Neural cell (in vitro differentiated cells): ENCODE results near the gene MAPK1. TPM values are rescaled to one million over a fixed set of nuclear protein-coding genes. Genes with fewer than 3 reads are reported as not detected.
"Not testable (repeated sequence)": the region's sequence is repeated elsewhere in the genome, so short reads cannot be mapped to it uniquely, and the experiment has no call there.

Experiments
- H2AFZ ChIP-seq: fragments of 200-600, 300-800 bp; sonication (generic), shearing (Covaris generic); 2 replicates; pipeline ENCODE4 v1.6.0; 2014; ENCODE audit warnings: low read depth, mild to moderate bottlenecking, antibody characterized with exemption, low read length, moderate library complexity
- H3F3A ChIP-seq: fragments of 200-600 bp; shearing (Covaris generic); 2 replicates; pipeline ENCODE4 v1.6.1; 2016; ENCODE audit warnings: mild to moderate bottlenecking, moderate library complexity, mixed read lengths, antibody characterized with exemption, low read length; ENCODE audit not compliant: insufficient read depth, poor library complexity, severe bottlenecking
- H3K27ac ChIP-seq: fragments of 200-600, 300-800 bp; sonication (generic), shearing (Covaris generic); 2 replicates; pipeline ENCODE4 v1.5.1; 2014; ENCODE audit warnings: mild to moderate bottlenecking, low read length, moderate library complexity
- H3K27me3 ChIP-seq: fragments of 300-800, 200-600 bp; sonication (generic), shearing (Covaris generic); 2 replicates; pipeline ENCODE4 v1.6.0; 2014; ENCODE audit warnings: mild to moderate bottlenecking, low read depth, low read length, moderate library complexity; ENCODE audit not compliant: insufficient read depth
- H3K36me3 ChIP-seq: fragments of 300-800, 200-600 bp; sonication (generic), shearing (Covaris generic); 2 replicates; pipeline ENCODE4 v1.5.1; 2014; ENCODE audit warnings: mild to moderate bottlenecking, antibody characterized with exemption, low read length, moderate library complexity; ENCODE audit not compliant: insufficient read depth
- H3K4me2 ChIP-seq: fragments of 300-800, 200-600 bp; sonication (generic), shearing (Covaris generic); 2 replicates; pipeline ENCODE4 v1.6.0; 2014; ENCODE audit warnings: mild to moderate bottlenecking, low read length
- H3K4me3 ChIP-seq: fragments of 300-800, 200-600 bp; sonication (generic), shearing (Covaris generic); 2 replicates; pipeline ENCODE4 v1.5.1; 2014; ENCODE audit warnings: mild to moderate bottlenecking, low read length, moderate library complexity
- H3K79me2 ChIP-seq: fragments of 200-600 bp; shearing (Covaris generic); replicated peaks from 2 replicates; pipeline ENCODE4 v1.6.0; 2014; ENCODE audit warnings: mild to moderate bottlenecking, low read length, moderate library complexity; ENCODE audit not compliant: insufficient read depth
- H3K9ac ChIP-seq: fragments of 300-800, 200-600 bp; sonication (generic), shearing (Covaris generic); 2 replicates; pipeline ENCODE4 v1.6.1; 2016; ENCODE audit warnings: mild to moderate bottlenecking, low read length, mixed read lengths
- H3K9me2 ChIP-seq: fragments of 200-600 bp; shearing (Covaris generic); 2 replicates; pipeline ENCODE4 v1.6.1; 2016; ENCODE audit warnings: mild to moderate bottlenecking, low read length, mixed read lengths; ENCODE audit not compliant: insufficient read depth
- H3K9me3 ChIP-seq: fragments of 200-600, 300-800 bp; sonication (generic), shearing (Covaris generic); 2 replicates; pipeline ENCODE4 v1.6.1; 2016; ENCODE audit warnings: mild to moderate bottlenecking, mixed run types, low read length, moderate library complexity, mixed read lengths
- H4K20me1 ChIP-seq: fragments of 200-600 bp; shearing (Covaris generic); 2 replicates; pipeline ENCODE4 v1.6.1; 2016; ENCODE audit warnings: mild to moderate bottlenecking, mixed run types; ENCODE audit not compliant: insufficient read depth
- EP300 ChIP-seq: fragments of 450-650 bp; conservative IDR thresholded peaks from 2 replicates; pipeline ENCODE4 v1.6.1; 2014; ENCODE audit warnings: antibody characterized with exemption, mild to moderate bottlenecking, moderate library complexity; ENCODE audit not compliant: poor library complexity, severe bottlenecking
- EZH2 ChIP-seq: fragments of 200-600, 300-800 bp; shearing (Covaris generic), sonication (generic); IDR thresholded peaks from 2 replicates; pipeline ENCODE4 v1.6.1; 2014; ENCODE audit warnings: antibody characterized with exemption, low read length, borderline replicate concordance, mild to moderate bottlenecking; ENCODE audit not compliant: insufficient read depth, poor library complexity, severe bottlenecking
- MXI1 ChIP-seq: fragments of 450-650 bp; conservative IDR thresholded peaks from 2 replicates; pipeline ENCODE4 v1.6.1; 2014; ENCODE audit warnings: antibody characterized with exemption, mild to moderate bottlenecking; ENCODE audit not compliant: poor library complexity, severe bottlenecking
- POLR2AphosphoS5 ChIP-seq: IDR thresholded peaks from 2 replicates; pipeline ENCODE4 v1.6.1; 2012
- RAD21 ChIP-seq: fragments of 450-650 bp; conservative IDR thresholded peaks from 2 replicates; pipeline ENCODE4 v1.6.1; 2014; ENCODE audit warnings: antibody characterized with exemption, mild to moderate bottlenecking, moderate library complexity
- SMC3 ChIP-seq: fragments of 450-650 bp; conservative IDR thresholded peaks from 2 replicates; pipeline ENCODE4 v1.6.1; 2014; ENCODE audit warnings: antibody characterized with exemption, mild to moderate bottlenecking, moderate library complexity; ENCODE audit not compliant: poor library complexity
- TAF1 ChIP-seq: IDR thresholded peaks from 2 replicates; pipeline ENCODE4 v1.6.1; 2012; ENCODE audit warnings: low read depth
- polyA plus RNA-seq: library from polyadenylated mRNA; depleted of rRNA; stranded (reverse); fragments of >200 nt; gene quantifications from 2 replicates; pipeline ENCODE4 v1.2.3, GENCODE V29; 2014
- TF ChIP-seq, protein P1 (sequence below): IDR thresholded peaks from 2 replicates; pipeline ENCODE4 v1.6.1; 2012; ENCODE audit warnings: borderline replicate concordance
- TF ChIP-seq, protein P2 (sequence below): fragments of 450-650 bp; IDR thresholded peaks from 2 replicates; pipeline ENCODE4 v1.5.1; 2014; ENCODE audit warnings: antibody characterized with exemption, mild to moderate bottlenecking, moderate library complexity; ENCODE audit not compliant: poor library complexity, severe bottlenecking

Gene MAPK1
- polyA plus RNA-seq, 1 donor from 2014 or later = 43.3 TPM

DNA sequence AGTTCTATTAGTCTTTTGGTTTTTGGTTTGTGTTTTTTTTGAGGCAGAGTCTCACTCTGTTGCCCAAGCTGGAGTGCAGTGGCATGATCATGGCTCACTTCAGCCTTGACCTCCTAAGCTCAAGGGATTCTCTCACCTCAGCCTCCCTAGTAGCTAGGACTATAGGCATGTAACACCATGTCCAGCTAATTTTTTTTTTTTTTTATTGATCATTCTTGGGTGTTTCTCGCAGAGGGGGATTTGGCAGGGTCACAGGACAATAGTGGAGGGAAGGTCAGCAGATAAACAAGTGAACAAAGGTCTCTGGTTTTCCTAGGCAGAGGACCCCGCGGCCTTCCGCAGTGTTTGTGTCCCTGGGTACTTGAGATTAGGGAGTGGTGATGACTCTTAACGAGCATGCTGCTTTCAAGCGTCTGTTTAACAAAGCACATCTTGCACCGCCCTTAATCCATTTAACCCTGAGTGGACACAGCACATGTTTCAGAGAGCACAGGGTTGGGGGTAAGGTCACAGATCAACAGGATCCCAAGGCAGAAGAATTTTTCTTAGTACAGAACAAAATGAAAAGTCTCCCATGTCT, 15.4 kb upstream of the MAPK1 start:
- H4K20me1 ChIP-seq, H3K9me3 ChIP-seq, H3K79me2 ChIP-seq, H3K9ac ChIP-seq, H3K9me2 ChIP-seq, H3K36me3 ChIP-seq, H3F3A ChIP-seq, H2AFZ ChIP-seq, H3K4me2 ChIP-seq, H3K27me3 ChIP-seq, H3K4me3 ChIP-seq, H3K27ac ChIP-seq: not testable (repeated sequence)

DNA sequence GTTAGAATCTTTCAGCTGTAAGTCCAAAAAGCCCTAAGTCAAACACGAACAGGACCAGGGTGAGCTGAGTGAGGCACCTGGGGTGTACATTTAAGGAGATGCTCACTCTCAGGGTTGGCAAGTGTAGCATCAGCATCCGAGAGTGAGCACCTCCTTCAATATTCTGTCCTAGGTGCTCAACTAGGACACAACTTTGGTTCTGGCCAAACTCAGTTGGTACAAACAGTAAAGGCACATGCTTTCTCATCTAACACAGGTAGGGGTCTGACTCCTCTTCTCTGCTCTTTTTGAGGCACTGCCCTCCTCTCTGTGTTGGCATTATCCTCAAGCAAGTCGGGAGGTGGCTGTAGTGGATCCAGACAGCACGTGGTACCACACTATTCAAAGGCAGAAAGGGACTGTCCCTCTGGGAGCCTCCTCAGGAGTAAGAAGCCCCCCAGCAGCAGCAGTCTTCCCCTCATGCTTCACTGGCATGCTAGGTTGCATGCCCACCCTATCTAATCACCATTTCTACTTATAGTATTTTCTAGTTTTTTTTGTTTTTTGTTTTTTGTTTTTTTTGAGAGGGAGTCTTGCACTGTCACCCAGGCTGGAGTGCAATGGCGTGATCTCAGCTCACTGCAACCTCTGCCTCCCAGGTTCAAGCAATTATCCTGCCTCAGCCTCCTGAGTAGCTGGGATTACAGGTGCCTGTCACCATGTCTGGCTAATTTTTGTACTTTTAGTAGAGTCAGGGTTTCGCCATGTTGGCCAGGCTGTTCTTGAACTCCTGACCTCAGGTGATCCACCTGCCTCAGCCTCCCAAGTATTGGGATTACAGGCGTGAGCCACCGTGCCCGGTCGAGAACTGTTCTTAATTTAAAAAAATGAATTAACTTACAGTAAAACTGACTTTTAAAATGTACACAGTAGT, 14.7 kb upstream of the MAPK1 start:
- H3K79me2 ChIP-seq = no peaks in the 10 kb centered on the region
- H3K27me3 ChIP-seq = no peaks in the 10 kb centered on the region
- no peak overlapping the region for H3K27ac ChIP-seq
- H3K9me3 ChIP-seq = no peaks in the 10 kb centered on the region
- H3K36me3 ChIP-seq = no peaks in the 10 kb centered on the region
- no peak overlapping the region for H2AFZ ChIP-seq
- no peak overlapping the region for H3K4me2 ChIP-seq
- no peaks in the 10 kb centered on the region for H3K9me2 ChIP-seq
- H3K9ac ChIP-seq = no peak overlapping the region
- H4K20me1 ChIP-seq = no peaks in the 10 kb centered on the region
- TF ChIP-seq RAD21 = no peak
- TF ChIP-seq EP300 = no peak
- H3K4me3 ChIP-seq = no peak overlapping the region
- H3F3A ChIP-seq = no peaks in the 10 kb centered on the region

DNA sequence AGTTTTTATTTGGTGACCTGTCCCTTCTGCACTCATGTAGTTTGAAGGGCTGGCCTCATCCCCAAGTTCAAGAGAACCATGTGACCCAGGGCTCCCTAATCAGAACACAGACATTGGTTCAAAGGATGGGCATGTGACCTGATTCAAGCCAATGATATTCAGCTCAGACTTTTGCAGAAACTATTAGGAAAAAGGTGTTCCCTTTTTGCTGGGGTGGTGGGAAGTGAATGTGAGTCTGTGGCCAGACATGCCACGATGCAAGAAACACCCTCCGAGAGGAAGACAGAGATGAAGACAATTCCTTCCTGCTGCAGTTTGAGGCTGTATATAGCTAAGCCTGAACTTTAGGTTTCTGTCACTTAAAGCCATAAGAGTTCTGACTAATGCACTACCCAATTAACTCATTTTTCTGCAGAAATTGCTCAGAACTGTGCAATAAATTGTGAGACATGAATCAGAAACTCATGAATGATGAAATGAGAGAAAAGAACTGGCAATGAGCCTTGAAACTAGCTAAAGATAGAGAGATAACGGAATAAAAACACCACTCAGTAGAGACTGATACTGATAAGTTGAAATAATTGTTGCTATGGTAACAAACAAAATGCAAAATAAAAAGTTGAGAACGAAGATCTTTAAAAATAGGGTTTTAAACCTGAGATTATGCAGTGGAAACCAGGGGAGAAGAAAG, 9.2 kb upstream of the MAPK1 start:
- H3K9me3 ChIP-seq = no peaks in the 10 kb centered on the region
- H2AFZ ChIP-seq = no peak overlapping the region
- no peaks in the 10 kb centered on the region for H3K27me3 ChIP-seq
- TF ChIP-seq, protein P1, sequence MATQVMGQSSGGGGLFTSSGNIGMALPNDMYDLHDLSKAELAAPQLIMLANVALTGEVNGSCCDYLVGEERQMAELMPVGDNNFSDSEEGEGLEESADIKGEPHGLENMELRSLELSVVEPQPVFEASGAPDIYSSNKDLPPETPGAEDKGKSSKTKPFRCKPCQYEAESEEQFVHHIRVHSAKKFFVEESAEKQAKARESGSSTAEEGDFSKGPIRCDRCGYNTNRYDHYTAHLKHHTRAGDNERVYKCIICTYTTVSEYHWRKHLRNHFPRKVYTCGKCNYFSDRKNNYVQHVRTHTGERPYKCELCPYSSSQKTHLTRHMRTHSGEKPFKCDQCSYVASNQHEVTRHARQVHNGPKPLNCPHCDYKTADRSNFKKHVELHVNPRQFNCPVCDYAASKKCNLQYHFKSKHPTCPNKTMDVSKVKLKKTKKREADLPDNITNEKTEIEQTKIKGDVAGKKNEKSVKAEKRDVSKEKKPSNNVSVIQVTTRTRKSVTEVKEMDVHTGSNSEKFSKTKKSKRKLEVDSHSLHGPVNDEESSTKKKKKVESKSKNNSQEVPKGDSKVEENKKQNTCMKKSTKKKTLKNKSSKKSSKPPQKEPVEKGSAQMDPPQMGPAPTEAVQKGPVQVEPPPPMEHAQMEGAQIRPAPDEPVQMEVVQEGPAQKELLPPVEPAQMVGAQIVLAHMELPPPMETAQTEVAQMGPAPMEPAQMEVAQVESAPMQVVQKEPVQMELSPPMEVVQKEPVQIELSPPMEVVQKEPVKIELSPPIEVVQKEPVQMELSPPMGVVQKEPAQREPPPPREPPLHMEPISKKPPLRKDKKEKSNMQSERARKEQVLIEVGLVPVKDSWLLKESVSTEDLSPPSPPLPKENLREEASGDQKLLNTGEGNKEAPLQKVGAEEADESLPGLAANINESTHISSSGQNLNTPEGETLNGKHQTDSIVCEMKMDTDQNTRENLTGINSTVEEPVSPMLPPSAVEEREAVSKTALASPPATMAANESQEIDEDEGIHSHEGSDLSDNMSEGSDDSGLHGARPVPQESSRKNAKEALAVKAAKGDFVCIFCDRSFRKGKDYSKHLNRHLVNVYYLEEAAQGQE = no peak
- TF ChIP-seq POLR2AphosphoS5 (no peak), MXI1 (no peak), RAD21 (no peak), TAF1 (no peak), EZH2 (no peak), SMC3 (no peak), EP300 (no peak)
- TF ChIP-seq, protein P2, sequence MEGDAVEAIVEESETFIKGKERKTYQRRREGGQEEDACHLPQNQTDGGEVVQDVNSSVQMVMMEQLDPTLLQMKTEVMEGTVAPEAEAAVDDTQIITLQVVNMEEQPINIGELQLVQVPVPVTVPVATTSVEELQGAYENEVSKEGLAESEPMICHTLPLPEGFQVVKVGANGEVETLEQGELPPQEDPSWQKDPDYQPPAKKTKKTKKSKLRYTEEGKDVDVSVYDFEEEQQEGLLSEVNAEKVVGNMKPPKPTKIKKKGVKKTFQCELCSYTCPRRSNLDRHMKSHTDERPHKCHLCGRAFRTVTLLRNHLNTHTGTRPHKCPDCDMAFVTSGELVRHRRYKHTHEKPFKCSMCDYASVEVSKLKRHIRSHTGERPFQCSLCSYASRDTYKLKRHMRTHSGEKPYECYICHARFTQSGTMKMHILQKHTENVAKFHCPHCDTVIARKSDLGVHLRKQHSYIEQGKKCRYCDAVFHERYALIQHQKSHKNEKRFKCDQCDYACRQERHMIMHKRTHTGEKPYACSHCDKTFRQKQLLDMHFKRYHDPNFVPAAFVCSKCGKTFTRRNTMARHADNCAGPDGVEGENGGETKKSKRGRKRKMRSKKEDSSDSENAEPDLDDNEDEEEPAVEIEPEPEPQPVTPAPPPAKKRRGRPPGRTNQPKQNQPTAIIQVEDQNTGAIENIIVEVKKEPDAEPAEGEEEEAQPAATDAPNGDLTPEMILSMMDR = no peak
- H3K79me2 ChIP-seq = no peaks in the 10 kb centered on the region
- H3K4me2 ChIP-seq = no peak overlapping the region
- no peak overlapping the region for H3K4me3 ChIP-seq
- no peak overlapping the region for H3K9ac ChIP-seq
- no peaks in the 10 kb centered on the region for H3K9me2 ChIP-seq
- H3F3A ChIP-seq = no peaks in the 10 kb centered on the region
- no peak overlapping the region for H3K27ac ChIP-seq
- no peaks in the 10 kb centered on the region for H4K20me1 ChIP-seq
- no peaks in the 10 kb centered on the region for H3K36me3 ChIP-seq

DNA sequence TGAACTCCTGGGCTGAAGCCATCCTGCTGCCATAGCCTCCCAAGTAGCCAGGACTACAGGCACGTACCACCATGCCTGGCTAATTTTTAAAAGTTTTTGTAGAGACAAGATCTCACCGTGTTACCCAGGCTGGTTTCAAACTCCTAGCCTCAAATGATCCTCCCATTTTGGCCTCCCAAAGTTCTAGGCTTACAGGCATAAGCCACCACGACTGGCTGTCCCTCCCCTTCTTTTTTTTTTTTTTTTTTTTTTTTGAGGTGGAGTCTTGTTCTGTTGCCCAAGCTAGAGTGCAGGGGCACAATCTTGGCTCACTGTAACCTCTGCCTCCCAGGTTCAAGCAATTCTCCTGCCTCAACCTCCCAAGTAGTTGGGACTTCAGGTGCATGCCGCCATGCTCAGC, 7.5 kb upstream of the MAPK1 start:
- not testable (repeated sequence) for H3K9ac ChIP-seq

More for the DNA sequence above, 7.5 kb upstream of the MAPK1 start:
- H4K20me1 ChIP-seq, H3K4me2 ChIP-seq, H3K9me2 ChIP-seq, H3K79me2 ChIP-seq, H3K9me3 ChIP-seq, H2AFZ ChIP-seq, H3K4me3 ChIP-seq, H3K36me3 ChIP-seq, H3F3A ChIP-seq, H3K27ac ChIP-seq, H3K27me3 ChIP-seq: not testable (repeated sequence)
